PC-9 (cell line): ENCODE results near the gene PRKRIP1. TPM values are rescaled to one million over a fixed set of nuclear protein-coding genes. Genes with fewer than 3 reads are reported as not detected.
A peak's percentile ranks its signal among the peaks of the same experiment; 100 is the strongest.

Experiments
- BruUV-seq: library from RNA; stranded (reverse); fragments of 400-500 nt; replicated peaks from 2 replicates; lab custom pipeline; 2021; lab: Mats Ljungman, UMichigan
- CTCF ChIA-PET: fragments of 300-600 bp; sonication (Branson Sonifier 250); formaldehyde crosslinking; loops from one replicate; lab custom pipeline; 2022; ENCODE audit warnings: antibody characterized with exemption; lab: Charles Lee
- POLR2A ChIA-PET: fragments of 300-600 bp; sonication (Branson Sonifier 250); formaldehyde crosslinking; loops from one replicate; lab custom pipeline; 2022; ENCODE audit warnings: antibody characterized with exemption; ENCODE audit not compliant: unreplicated experiment; lab: Charles Lee
- DNase-seq, 2 experiments: peaks; one replicate each; pipeline versions ENCODE4 v3.0.0 to v3.0.0-alpha.2; 2015 to 2022; ENCODE audit warnings: mixed read lengths in 1 of 2
- H2AFZ ChIP-seq: fragments of 200-600 bp; sonication (generic); 2 replicates; pipeline ENCODE4 v1.8.1; 2017; ENCODE audit warnings: antibody characterized with exemption
- H3F3A ChIP-seq: fragments of 200-600 bp; sonication (generic); 2 replicates; pipeline ENCODE4 v1.8.1; 2017; ENCODE audit warnings: antibody characterized with exemption, mild to moderate bottlenecking, low read depth; ENCODE audit not compliant: insufficient read depth
- H3K27ac ChIP-seq: fragments of 200-600 bp; sonication (generic); 2 replicates; pipeline ENCODE4 v1.6.1; 2016; ENCODE audit warnings: mixed run types
- H3K27me3 ChIP-seq: fragments of 200-600 bp; sonication (generic); 2 replicates; pipeline ENCODE4 v1.6.1; 2016; ENCODE audit warnings: low read depth, mixed run types; ENCODE audit not compliant: insufficient read depth
- H3K36me3 ChIP-seq: fragments of 200-600 bp; sonication (generic); 2 replicates; pipeline ENCODE4 v1.6.1; 2016; ENCODE audit warnings: low read depth, mixed run types
- H3K4me1 ChIP-seq: fragments of 200-600 bp; sonication (generic); replicated peaks from 2 replicates; pipeline ENCODE4 v1.6.1; 2016; ENCODE audit warnings: mixed run types; ENCODE audit not compliant: insufficient read depth
- H3K4me2 ChIP-seq: fragments of 200-600 bp; sonication (generic); 2 replicates; pipeline ENCODE4 v1.6.1; 2017; ENCODE audit warnings: mixed run types
- H3K4me3 ChIP-seq: fragments of 200-600 bp; sonication (generic); 2 replicates; pipeline ENCODE4 v1.6.1; 2016; ENCODE audit warnings: mixed run types
- H3K79me2 ChIP-seq: fragments of 200-600 bp; sonication (generic); 2 replicates; pipeline ENCODE4 v1.6.1; 2017; ENCODE audit warnings: low read depth, mixed run types
- H3K9me2 ChIP-seq: fragments of 200-600 bp; sonication (generic); 2 replicates; pipeline ENCODE4 v1.8.1; 2017; ENCODE audit warnings: mild to moderate bottlenecking; ENCODE audit not compliant: insufficient read depth
- H3K9me3 ChIP-seq: fragments of 200-600 bp; sonication (generic); 2 replicates; pipeline ENCODE4 v1.8.1; 2016; ENCODE audit warnings: low read depth; ENCODE audit not compliant: insufficient read depth
- H4K20me1 ChIP-seq: fragments of 200-600 bp; sonication (generic); 2 replicates; pipeline ENCODE4 v1.8.1; 2017; ENCODE audit not compliant: insufficient read depth
- EZH2 ChIP-seq: fragments of 200-600 bp; sonication (generic); IDR thresholded peaks from 2 replicates; pipeline ENCODE4 v1.8.0; 2017; ENCODE audit warnings: antibody characterized with exemption, low read depth
- intact Hi-C: fragments of 100-400 bp; cut with micrococcal nuclease; formaldehyde crosslinking; loops from one replicate; pipeline ENCODE4 v1.10.0; 2022; ENCODE audit not compliant: unreplicated experiment
- total RNA-seq: library from RNA; stranded (reverse); gene quantifications from 2 replicates; pipeline ENCODE4 v1.2.3, GENCODE V29; 2021
- TF ChIP-seq, protein P1 (sequence below): fragments of 200-600 bp; sonication (generic); conservative IDR thresholded peaks from 2 replicates; pipeline ENCODE4 v1.6.1; 2017; ENCODE audit warnings: mixed run types, antibody characterized with exemption, mild to moderate bottlenecking, moderate library complexity

The PRKRIP1 gene
- total RNA-seq, 1 experiment from 2014 or later: 34.6 TPM

DNA sequence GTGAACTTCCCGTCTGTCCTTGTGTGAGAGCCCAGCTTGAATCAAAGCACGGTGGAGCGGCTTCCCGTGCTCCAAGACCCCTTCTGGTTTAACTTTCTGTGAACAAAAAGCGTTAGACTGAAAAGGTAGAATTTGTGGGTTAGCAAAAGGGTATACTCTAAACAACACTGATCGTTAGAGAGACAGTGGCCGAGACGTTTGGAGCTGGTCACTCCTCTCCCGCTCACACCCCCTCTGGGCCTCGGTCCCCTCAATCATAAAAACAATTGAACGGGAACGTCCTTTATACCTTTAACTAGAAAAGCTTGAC is 502 bp downstream of the PRKRIP1 start:
- Histone ChIP-seq H3K9me2 (no peaks in the 10 kb centered on the region), H3K27ac (peak overlapping the region; percentile 64), H3K36me3 (peaks cover 34% of the 10 kb centered on the region), H2AFZ (peak overlapping the region; percentile 74), H3K4me3 (peak overlapping the region; percentile 86), H3K4me1 (peaks cover 38% of the 10 kb centered on the region), H3K79me2 (peaks cover 23% of the 10 kb centered on the region), H3K9me3 (no peaks in the 10 kb centered on the region), H3K27me3 (no peaks in the 10 kb centered on the region), H3F3A (peaks cover 39% of the 10 kb centered on the region), H3K4me2 (peak overlapping the region; percentile 75), H4K20me1 (0 out of 2 replicates have a peak, but pooled peaks cover under 1% of the 10 kb centered on the region)
- intact Hi-C loops: loop anchor here (10.0 kb wide), 1 partner anchor 512 kb away; no protein-coding TSS in a partner anchor
- no peak for TF ChIP-seq EZH2
- TF ChIP-seq, protein P1, sequence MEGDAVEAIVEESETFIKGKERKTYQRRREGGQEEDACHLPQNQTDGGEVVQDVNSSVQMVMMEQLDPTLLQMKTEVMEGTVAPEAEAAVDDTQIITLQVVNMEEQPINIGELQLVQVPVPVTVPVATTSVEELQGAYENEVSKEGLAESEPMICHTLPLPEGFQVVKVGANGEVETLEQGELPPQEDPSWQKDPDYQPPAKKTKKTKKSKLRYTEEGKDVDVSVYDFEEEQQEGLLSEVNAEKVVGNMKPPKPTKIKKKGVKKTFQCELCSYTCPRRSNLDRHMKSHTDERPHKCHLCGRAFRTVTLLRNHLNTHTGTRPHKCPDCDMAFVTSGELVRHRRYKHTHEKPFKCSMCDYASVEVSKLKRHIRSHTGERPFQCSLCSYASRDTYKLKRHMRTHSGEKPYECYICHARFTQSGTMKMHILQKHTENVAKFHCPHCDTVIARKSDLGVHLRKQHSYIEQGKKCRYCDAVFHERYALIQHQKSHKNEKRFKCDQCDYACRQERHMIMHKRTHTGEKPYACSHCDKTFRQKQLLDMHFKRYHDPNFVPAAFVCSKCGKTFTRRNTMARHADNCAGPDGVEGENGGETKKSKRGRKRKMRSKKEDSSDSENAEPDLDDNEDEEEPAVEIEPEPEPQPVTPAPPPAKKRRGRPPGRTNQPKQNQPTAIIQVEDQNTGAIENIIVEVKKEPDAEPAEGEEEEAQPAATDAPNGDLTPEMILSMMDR: no peak
- no peak for DNase-seq
- CTCF ChIA-PET: no interaction called here
- TSS peak; percentile 50 for BruUV-seq
- POLR2A ChIA-PET: interaction anchor here (0.5 kb wide), 1 partner anchor 33 kb away, joined by 3 read pairs; no protein-coding TSS in a partner anchor

DNA sequence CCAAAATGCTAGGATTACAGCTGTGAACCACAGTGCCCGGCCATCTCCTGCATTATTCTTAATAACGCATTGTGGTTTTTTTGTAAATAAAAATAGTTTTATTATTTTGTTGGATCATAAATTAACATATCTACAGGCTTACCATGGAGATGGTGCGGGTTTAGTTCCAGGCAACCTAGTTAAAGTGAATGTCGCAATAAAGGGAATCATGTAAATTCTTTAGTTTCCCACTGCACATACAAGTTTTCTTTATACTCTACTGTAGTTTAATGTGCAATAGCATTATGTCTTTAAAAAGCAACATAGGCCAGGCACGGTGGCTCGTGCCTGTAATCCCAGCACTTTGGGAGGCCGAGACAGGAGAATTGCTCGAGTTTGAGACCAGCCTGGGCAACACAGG is 2.4 kb downstream of the PRKRIP1 start:
- Histone ChIP-seq H3K9me3 (no peaks in the 10 kb centered on the region), H3K27me3 (no peaks in the 10 kb centered on the region), H3F3A (peaks cover 34% of the 10 kb centered on the region), H3K4me3 (no peak overlapping the region), H3K4me2 (no peak overlapping the region), H2AFZ (no peak overlapping the region), H3K36me3 (peaks cover 27% of the 10 kb centered on the region), H3K79me2 (peaks cover 23% of the 10 kb centered on the region), H3K9me2 (no peaks in the 10 kb centered on the region), H3K27ac (no peak overlapping the region), H3K4me1 (peaks cover 27% of the 10 kb centered on the region), H4K20me1 (0 out of 2 replicates have a peak, but pooled peaks cover 5% of the 10 kb centered on the region)
- ChIA-PET CTCF (interaction anchor here (0.7 kb wide), 1 partner anchor 87 kb away, joined by 5 read pairs; no protein-coding TSS in a partner anchor), POLR2A (no interaction called here)
- DNase-seq: no peak
- intact Hi-C loops: loop anchor here (10.0 kb wide), 1 partner anchor 514 kb away; no protein-coding TSS in a partner anchor
- TF ChIP-seq, protein P1: no peak
- no peak for TF ChIP-seq EZH2
- BruUV-seq: no TSS peak

DNA sequence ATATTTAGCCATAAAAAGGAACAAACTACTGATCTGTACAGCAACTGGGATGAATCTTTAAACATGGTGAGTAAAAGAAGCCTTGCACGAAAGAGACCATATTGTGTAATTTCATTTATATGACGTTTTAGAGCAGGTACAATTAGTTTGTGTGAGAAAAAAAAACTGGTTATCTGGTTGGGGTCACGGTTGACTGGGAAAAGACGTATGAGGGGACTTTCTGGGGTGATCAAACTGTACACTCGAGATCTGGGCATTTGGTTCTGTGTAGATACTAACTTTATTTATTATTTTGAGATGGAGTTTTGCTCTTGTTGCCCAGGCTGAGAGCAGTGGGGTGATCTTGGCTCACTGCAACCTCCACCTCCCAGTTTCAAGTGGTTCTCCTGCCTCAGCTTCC is 4.2 kb downstream of the PRKRIP1 start:
- H3K4me1 ChIP-seq: peaks cover 9% of the 10 kb centered on the region
- H3K79me2 ChIP-seq: peaks cover 23% of the 10 kb centered on the region
- peaks cover 32% of the 10 kb centered on the region for H3K36me3 ChIP-seq
- H4K20me1 ChIP-seq: peaks cover 12% of the 10 kb centered on the region; the same call in 1 of the 2 replicates
- TF ChIP-seq EZH2: no peak
- TF ChIP-seq, protein P1: no peak
- no peak overlapping the region for H2AFZ ChIP-seq
- CTCF ChIA-PET: no interaction called here
- no peaks in the 10 kb centered on the region for H3K9me2 ChIP-seq
- no peak overlapping the region for H3K27ac ChIP-seq
- intact Hi-C loops: no loop called here
- H3K4me3 ChIP-seq: no peak overlapping the region
- POLR2A ChIA-PET: interaction anchor here (0.6 kb wide), 1 partner anchor 718 kb away, joined by 3 read pairs; no protein-coding TSS in a partner anchor
- BruUV-seq: no TSS peak
- no peaks in the 10 kb centered on the region for H3K27me3 ChIP-seq
- no peaks in the 10 kb centered on the region for H3K9me3 ChIP-seq
- peaks cover 39% of the 10 kb centered on the region for H3F3A ChIP-seq
- no peak overlapping the region for H3K4me2 ChIP-seq
- DNase-seq: no peak
